MM.1S (cell line): ENCODE results near the gene ZMYND15.

ENCODE experiments used
- DNase-seq: peaks from one replicate; pipeline ENCODE4 v3.0.0-alpha.2; 2015
- H2AFZ ChIP-seq: fragments of 300-600 bp; sonication (generic); 2 replicates; pipeline ENCODE4 v1.6.0; 2016; ENCODE audit warnings: antibody characterized with exemption, low read length
- H3F3A ChIP-seq: fragments of 300-600 bp; sonication (generic); 2 replicates; pipeline ENCODE4 v1.6.1; 2016; ENCODE audit warnings: mild to moderate bottlenecking, antibody characterized with exemption, low read length, moderate library complexity, mixed read lengths; ENCODE audit not compliant: insufficient read depth
- H3K27ac ChIP-seq: fragments of 300-600 bp; sonication (generic); 2 replicates; pipeline ENCODE4 v1.5.1; 2016; ENCODE audit warnings: mild to moderate bottlenecking, low read length
- H3K27me3 ChIP-seq: fragments of 300-600 bp; sonication (generic); replicated peaks from 2 replicates; pipeline ENCODE4 v1.6.0; 2016; ENCODE audit warnings: low read length; ENCODE audit not compliant: insufficient read depth
- H3K36me3 ChIP-seq: fragments of 300-600 bp; sonication (generic); replicated peaks from 2 replicates; pipeline ENCODE4 v1.6.1; 2016; ENCODE audit warnings: mild to moderate bottlenecking, low read length, mixed read lengths; ENCODE audit not compliant: insufficient read depth
- H3K4me1 ChIP-seq: fragments of 300-600 bp; sonication (generic); 2 replicates; pipeline ENCODE4 v1.6.1; 2016; ENCODE audit warnings: low read length, mixed read lengths
- H3K4me2 ChIP-seq: fragments of 300-600 bp; sonication (generic); 2 replicates; pipeline ENCODE4 v1.6.0; 2016; ENCODE audit warnings: low read depth, low read length
- H3K4me3 ChIP-seq: fragments of 300-600 bp; sonication (generic); 2 replicates; pipeline ENCODE4 v1.5.1; 2016; ENCODE audit warnings: low read length, mixed read lengths
- H3K79me2 ChIP-seq: fragments of 300-600 bp; sonication (generic); 2 replicates; pipeline ENCODE4 v1.6.1; 2016; ENCODE audit warnings: mixed run types, low read length, mixed read lengths
- H3K9ac ChIP-seq: fragments of 300-600 bp; sonication (generic); 2 replicates; pipeline ENCODE4 v1.6.1; 2016; ENCODE audit warnings: low read length, mixed read lengths
- H3K9me2 ChIP-seq: fragments of 300-600 bp; sonication (generic); replicated peaks from 2 replicates; pipeline ENCODE4 v1.6.1; 2016; ENCODE audit warnings: mild to moderate bottlenecking, low read length, mixed read lengths; ENCODE audit not compliant: insufficient read depth
- H3K9me3 ChIP-seq: fragments of 300-600 bp; sonication (generic); replicated peaks from 2 replicates; pipeline ENCODE4 v1.6.1; 2016; ENCODE audit warnings: mild to moderate bottlenecking, low read length, mixed read lengths; ENCODE audit not compliant: insufficient read depth
- H4K20me1 ChIP-seq: fragments of 300-600 bp; sonication (generic); 2 replicates; pipeline ENCODE4 v1.6.1; 2016; ENCODE audit warnings: mild to moderate bottlenecking, low read length, moderate library complexity, mixed read lengths; ENCODE audit not compliant: insufficient read depth
- CTCF ChIP-seq: fragments of 300-600 bp; sonication (generic); IDR thresholded peaks from 2 replicates; pipeline ENCODE4 v1.5.1; 2016; ENCODE audit warnings: antibody characterized with exemption, low read length, mixed read lengths
- EZH2 ChIP-seq: fragments of 300-600 bp; sonication (generic); optimal IDR thresholded peaks from 2 replicates; pipeline ENCODE3; 2017; ENCODE audit warnings: low read depth, mild to moderate bottlenecking, antibody characterized with exemption, low read length, mixed read lengths
- EZH2phosphoT487 ChIP-seq: fragments of 300-600 bp; sonication (generic); IDR thresholded peaks from 2 replicates; pipeline ENCODE4 v1.6.1; 2018; ENCODE audit warnings: antibody characterized with exemption, low read length

The ZMYND15 gene

DNA sequence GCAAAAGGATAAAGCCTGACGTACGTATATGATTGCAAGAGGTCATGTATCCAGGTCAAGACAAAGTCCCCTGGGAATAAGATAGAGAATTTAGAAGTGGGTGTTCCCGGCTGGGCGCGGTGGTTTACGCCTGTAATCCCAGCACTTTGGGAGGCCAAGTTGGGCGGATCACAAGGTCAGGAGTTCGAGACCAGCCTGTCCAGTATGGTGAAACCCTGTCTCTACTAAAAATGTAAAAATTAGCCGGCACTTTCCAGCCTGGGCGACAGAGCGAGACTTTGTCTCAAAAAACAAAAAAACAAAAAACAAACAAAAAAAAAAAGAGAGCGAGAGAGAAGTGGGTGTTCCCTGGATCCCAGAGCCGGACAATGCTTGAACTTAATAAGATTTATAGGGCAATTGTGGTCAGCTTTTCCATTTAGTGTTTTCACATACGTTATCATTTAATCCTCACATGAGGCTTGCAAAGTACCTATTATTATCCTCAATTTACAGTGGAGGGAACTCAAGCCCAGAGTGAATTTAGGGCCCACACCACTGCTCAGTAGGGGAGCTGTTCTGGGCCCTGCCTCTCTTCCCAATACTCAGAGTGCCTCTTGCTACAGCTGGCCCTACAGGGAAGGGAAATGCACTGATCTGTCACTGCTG lies 48.6 kb downstream of the ZMYND15 start:
- Histone ChIP-seq H3K27ac (no peak overlapping the region), H3K4me2 (no peak overlapping the region), H4K20me1 (no peaks in the 10 kb centered on the region), H3K9ac (no peak overlapping the region), H3K36me3 (no peaks in the 10 kb centered on the region), H3K9me2 (no peaks in the 10 kb centered on the region), H3K9me3 (no peaks in the 10 kb centered on the region), H3K4me3 (no peak overlapping the region), H3K79me2 (no peaks in the 10 kb centered on the region), H2AFZ (no peak overlapping the region), H3K27me3 (peaks cover 46% of the 10 kb centered on the region), H3F3A (no peaks in the 10 kb centered on the region), H3K4me1 (peaks cover 3% of the 10 kb centered on the region)
- DNase-seq, result no peak
- TF ChIP-seq EZH2 (no peak), EZH2phosphoT487 (no peak), CTCF (no peak)

- peaks cover 3% of the 10 kb centered on the region for H3K4me1 ChIP-seq
- H3K4me3 ChIP-seq, result peak within 1 kb of the TSS; percentile 74
- no peaks in the 10 kb centered on the region for H3K36me3 ChIP-seq
- no peaks in the 10 kb centered on the region for H3K9me2 ChIP-seq
- no peaks in the 10 kb centered on the region for H3K9me3 ChIP-seq
- TF ChIP-seq EZH2phosphoT487 (no peak), EZH2 (no peak), CTCF (no peak)
- peak within 1 kb of the TSS; percentile 91 for H3K4me2 ChIP-seq
- H2AFZ ChIP-seq, result peak within 1 kb of the TSS; percentile 93
- peak within 1 kb of the TSS; percentile 73 for H3K9ac ChIP-seq
- no peaks in the 10 kb centered on the region for H3F3A ChIP-seq
- peaks cover 39% of the 10 kb centered on the region for H3K27me3 ChIP-seq
- DNase-seq, result no peak
- no peaks in the 10 kb centered on the region for H4K20me1 ChIP-seq
- peak within 1 kb of the TSS; percentile 71; the same call in 1 of the 2 replicates for H3K27ac ChIP-seq
- H3K79me2 ChIP-seq, result no peaks in the 10 kb centered on the region
These were observed 49.4 kb downstream of the ZMYND15 start, which contains the start of gene GLTPD2 for GRCh38 chr17:4788807-4789700. GLTPD2 (plus strand) TSS chr17:4788964; CDS start chr17:4789012, 48 bp downstream.

GRCh38 chr17:4789701-4789950 lies 50.0 kb downstream of the ZMYND15 start:
- H3K9me2 ChIP-seq, result no peaks in the 10 kb centered on the region
- peaks cover 33% of the 10 kb centered on the region for H3K27me3 ChIP-seq
- H3K36me3 ChIP-seq, result no peaks in the 10 kb centered on the region
- no peaks in the 10 kb centered on the region for H4K20me1 ChIP-seq
- H3K4me1 ChIP-seq, result peaks cover 3% of the 10 kb centered on the region
- TF ChIP-seq CTCF (no peak), EZH2 (no peak), EZH2phosphoT487 (no peak)
- no peaks in the 10 kb centered on the region for H3K9me3 ChIP-seq
- peak overlapping the region; percentile 74 for H3K4me3 ChIP-seq
- peak overlapping the region; percentile 71; the same call in 1 of the 2 replicates for H3K27ac ChIP-seq
- H2AFZ ChIP-seq, result peak overlapping the region; percentile 93
- H3K4me2 ChIP-seq, result peak overlapping the region; percentile 91
- H3K79me2 ChIP-seq, result no peaks in the 10 kb centered on the region
- no peak for DNase-seq
- H3K9ac ChIP-seq, result peak overlapping the region; percentile 73
- H3F3A ChIP-seq, result no peaks in the 10 kb centered on the region
